Kidney (tissue), 14 donors: ENCODE results near the gene BMERB1. TPM values are rescaled to one million over a fixed set of nuclear protein-coding genes. Genes with fewer than 3 reads are reported as not detected.

Experiments
- DNase-seq, 5 donors: peaks; one replicate each; pipeline ENCODE4 v3.0.0-alpha.2; 2013 to 2020
- FAIRE-seq: peaks from 2 replicates; lab custom pipeline; 2012; peaks lifted over from hg19 to GRCh38; lab: Jason Lieb, UNC
- H3K27ac ChIP-seq, 2 donors: one replicate each; pipeline ENCODE4 v1.7.0; 2013; ENCODE audit warnings: low read depth in 2 of 2, low read length in 2 of 2, inconsistent platforms in 1 of 2
- H3K27me3 ChIP-seq: one replicate; pipeline ENCODE4 v1.7.1; 2013; ENCODE audit warnings: low read length, inconsistent platforms; ENCODE audit not compliant: control insufficient read depth, insufficient read depth
- H3K36me3 ChIP-seq, 3 donors: one replicate each; pipeline versions ENCODE4 v1.7.0 to v1.7.1; 2013; ENCODE audit warnings: low read length in 3 of 3, control low read depth in 1 of 3, inconsistent platforms in 1 of 3; ENCODE audit not compliant: insufficient read depth in 3 of 3, control insufficient read depth in 2 of 3
- H3K4me1 ChIP-seq, 3 donors: one replicate each; pipeline versions ENCODE4 v1.7.0 to v1.7.1; 2013; ENCODE audit warnings: low read length in 3 of 3, inconsistent platforms in 1 of 3, low read depth in 1 of 3; ENCODE audit not compliant: control insufficient read depth in 2 of 3, insufficient read depth in 2 of 3
- H3K4me3 ChIP-seq, 3 donors: one replicate each; pipeline versions ENCODE4 v1.7.0 to v1.8.1; 2013; ENCODE audit warnings: low read length in 3 of 3, control low read depth in 1 of 3, inconsistent platforms in 1 of 3
- H3K9ac ChIP-seq, 3 donors: one replicate each; pipeline versions ENCODE4 v1.7.0 to v1.7.1; 2013; ENCODE audit warnings: low read length in 3 of 3, control low read depth in 1 of 3, inconsistent platforms in 1 of 3
- H3K9me3 ChIP-seq, 3 donors: one replicate each; pipeline versions ENCODE4 v1.7.0 to v1.7.1; 2013; ENCODE audit warnings: low read length in 3 of 3, control low read depth in 1 of 3, inconsistent platforms in 1 of 3; ENCODE audit not compliant: control insufficient read depth in 2 of 3, insufficient read depth in 1 of 3
- CTCF ChIP-seq: IDR thresholded peaks from 3 replicates; pipeline ENCODE4 v1.5.1; 2012; ENCODE audit warnings: mild to moderate bottlenecking, moderate library complexity, borderline replicate concordance; ENCODE audit not compliant: insufficient read depth; ENCODE audit errors: extremely low read depth
- intact Hi-C: fragments of 100-400 bp; cut with DNase I; formaldehyde crosslinking; loops from one replicate; pipeline ENCODE4 v1.11.1; 2022
- polyA plus RNA-seq: library from polyadenylated mRNA; stranded (reverse); fragments of 350-450 nt; fragmentation: Illumina TruSeq; extraction: RNeasy Lipid Tissue Mini Kit (QIAGEN cat#74804); gene quantifications from one replicate; pipeline ENCODE4 v1.2.3, GENCODE V29; 2014; ENCODE audit warnings: low read depth, low replicate concordance; ENCODE audit not compliant: insufficient read depth
- total RNA-seq: library from RNA; stranded (reverse); fragmentation: NEBNext Ultra II Directional; extraction: Animal tissue kit (Norgen Biotek cat#: 25700); gene quantifications from one replicate; pipeline ENCODE4 v1.2.1, GENCODE V29; 2021
- donor health status: control.
- donor health status: control.
- donor health status: control.
- donor health status: control.
- donor health status: control.
- donor health status: DM: yes; HTN: yes; CAD: no.
- donor health status: Normal renal cell carcinoma (clear cell type).

The BMERB1 gene
- total and polyA plus RNA-seq, 2 donors from 2014 or later: 33.4 to 48.8 TPM

DNA sequence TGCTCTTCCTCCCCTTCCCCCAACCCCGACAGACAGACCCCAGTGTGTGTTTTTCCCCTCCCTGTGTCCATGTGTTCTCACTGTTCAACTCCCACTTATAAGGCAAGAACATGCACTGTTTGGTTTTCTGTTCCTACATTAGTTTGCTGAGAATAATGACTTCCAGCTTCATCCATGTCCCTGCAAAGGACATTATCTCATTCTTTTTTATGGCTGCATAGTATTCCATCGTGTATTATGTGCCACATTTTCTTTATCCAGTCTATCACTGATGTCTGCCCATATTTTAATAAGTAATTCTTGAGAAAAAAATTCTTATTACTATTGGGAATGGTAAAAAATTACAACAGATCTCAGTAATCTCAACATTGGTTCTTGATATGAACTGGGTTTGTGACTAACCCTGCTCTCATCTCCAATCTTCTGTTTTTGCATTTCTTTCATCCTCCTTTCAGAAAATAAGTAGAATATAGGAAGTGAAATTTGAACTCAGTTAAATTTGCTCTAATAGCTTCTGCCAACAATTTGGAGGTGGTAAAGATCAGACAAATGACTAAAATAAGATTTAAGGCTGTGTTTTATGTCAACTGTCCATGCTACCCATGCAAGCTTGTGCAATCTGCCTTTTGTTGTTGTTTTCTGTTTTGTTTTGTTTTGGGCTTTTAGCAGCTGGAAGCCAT lies 197.5 kb downstream of the BMERB1 start:
- Histone ChIP-seq H3K27ac (no peak overlapping the region), H3K36me3 (peaks cover 16 to 40% (median 26%) of the 10 kb centered on the region in 3 donors), H3K4me1 (no peaks in the 10 kb centered on the region), H3K9ac (no peak overlapping the region), H3K4me3 (no peak overlapping the region), H3K27me3 (no peaks in the 10 kb centered on the region), H3K9me3 (no peaks in the 10 kb centered on the region)
- FAIRE-seq (no peak), DNase-seq (no peak)
- intact Hi-C loops: no loop called here
- no peak for TF ChIP-seq CTCF

DNA sequence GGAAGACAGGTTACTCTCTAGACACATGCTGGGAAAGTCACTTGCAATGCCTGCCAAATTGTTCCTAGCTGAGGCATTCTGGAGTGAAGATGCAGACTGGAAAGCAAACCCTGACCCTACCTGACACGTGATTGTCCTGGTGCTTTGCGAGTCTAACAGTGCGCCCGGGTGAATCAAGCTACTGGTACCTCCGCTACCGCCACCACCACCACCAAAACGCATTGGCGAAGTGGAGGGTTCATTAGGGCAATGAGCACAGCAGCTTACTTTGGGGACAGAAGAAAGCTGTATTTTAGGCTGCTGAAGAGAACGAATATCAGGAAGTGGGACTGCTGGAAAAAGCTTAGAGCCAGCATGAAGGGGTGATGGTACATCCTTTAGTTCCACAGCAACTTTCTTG lies 201.5 kb downstream of the BMERB1 start:
- H3K9me3 ChIP-seq: no peaks in the 10 kb centered on the region
- DNase-seq (no peak), FAIRE-seq (no peak)
- H3K27ac ChIP-seq: no peak overlapping the region
- H3K36me3 ChIP-seq: peaks cover 26 to 63% (median 32%) of the 10 kb centered on the region in 3 donors
- no peak overlapping the region for H3K9ac ChIP-seq
- intact Hi-C loops: no loop called here
- no peaks in the 10 kb centered on the region for H3K27me3 ChIP-seq
- TF ChIP-seq CTCF: no peak
- H3K4me1 ChIP-seq: no peaks in the 10 kb centered on the region
- H3K4me3 ChIP-seq: no peak overlapping the region

DNA sequence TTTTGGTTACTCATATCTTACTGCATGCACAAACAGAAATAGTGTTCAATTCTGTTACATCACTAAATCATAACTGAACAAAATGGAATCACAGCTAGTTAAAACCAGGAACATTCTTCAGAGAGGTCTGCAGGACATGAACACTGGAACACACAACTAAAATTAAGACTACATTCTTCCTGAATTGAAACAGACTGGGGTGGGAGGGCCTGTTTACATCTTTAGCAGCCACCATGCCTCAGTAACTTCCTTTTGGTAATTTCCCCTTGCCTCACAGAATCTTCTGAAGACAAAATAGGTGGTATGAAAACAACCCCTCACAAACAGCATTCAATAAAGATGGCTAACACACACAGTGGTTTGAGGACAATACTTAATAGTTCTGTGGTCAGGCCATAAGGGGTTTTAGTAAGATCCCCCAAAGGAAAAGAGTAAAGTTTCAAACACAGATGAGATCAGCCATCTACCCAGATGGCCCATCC lies 202.0 kb downstream of the BMERB1 start:
- Histone ChIP-seq H3K9me3 (no peaks in the 10 kb centered on the region), H3K27ac (no peak overlapping the region), H3K36me3 (peaks cover 24 to 63% (median 32%) of the 10 kb centered on the region in 3 donors), H3K27me3 (no peaks in the 10 kb centered on the region), H3K4me1 (peaks cover 0 to 1% (median 0%) of the 10 kb centered on the region in 3 donors), H3K4me3 (no peak overlapping the region), H3K9ac (no peak overlapping the region)
- no peak for DNase-seq
- FAIRE-seq: no peak
- intact Hi-C loops: no loop called here
- TF ChIP-seq CTCF: no peak

Other genes starting within 250 kb of the BMERB1 start
- gene NPIPA5, start 56.3 kb upstream of the BMERB1 start, total RNA-seq: 11.0 TPM
- 0.88 TPM for gene NPIPA5, start 56.3 kb upstream of the BMERB1 start, polyA plus RNA-seq
- 11.8 TPM for gene MPV17L, start 38.8 kb upstream of the BMERB1 start, total RNA-seq
- gene MPV17L, start 38.8 kb upstream of the BMERB1 start, polyA plus RNA-seq: 4.8 TPM
- 80.7 TPM for gene MARF1, start 208.6 kb downstream of the BMERB1 start, total RNA-seq
- 17.5 TPM for gene MARF1, start 208.6 kb downstream of the BMERB1 start, polyA plus RNA-seq
- 31.7 TPM for gene NDE1, start 215.7 kb downstream of the BMERB1 start, total RNA-seq
- 4.6 TPM for gene NDE1, start 215.7 kb downstream of the BMERB1 start, polyA plus RNA-seq